ENCODE data around the gene RPL36AL.

The RPL36AL gene

DNA sequence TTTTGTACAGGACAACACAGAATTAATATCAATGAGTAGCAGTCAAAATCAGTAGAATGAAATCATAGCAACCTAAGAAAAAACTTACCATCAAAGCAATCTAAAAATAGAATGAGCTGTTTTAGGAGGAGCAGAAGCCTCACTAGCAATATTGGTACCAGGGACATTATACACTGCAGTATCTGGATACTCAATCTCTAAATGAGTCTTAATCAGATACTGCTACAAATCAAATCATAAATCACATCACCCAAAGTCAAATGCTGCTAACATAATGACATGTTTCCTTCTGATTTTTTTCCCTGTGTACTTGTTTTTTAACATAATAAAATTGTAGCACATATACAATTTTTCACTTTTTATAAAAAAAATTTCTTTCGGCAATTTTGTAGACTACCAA, 42.3 kb downstream of the RPL36AL start:
- DNase-seq = no peak

DNA sequence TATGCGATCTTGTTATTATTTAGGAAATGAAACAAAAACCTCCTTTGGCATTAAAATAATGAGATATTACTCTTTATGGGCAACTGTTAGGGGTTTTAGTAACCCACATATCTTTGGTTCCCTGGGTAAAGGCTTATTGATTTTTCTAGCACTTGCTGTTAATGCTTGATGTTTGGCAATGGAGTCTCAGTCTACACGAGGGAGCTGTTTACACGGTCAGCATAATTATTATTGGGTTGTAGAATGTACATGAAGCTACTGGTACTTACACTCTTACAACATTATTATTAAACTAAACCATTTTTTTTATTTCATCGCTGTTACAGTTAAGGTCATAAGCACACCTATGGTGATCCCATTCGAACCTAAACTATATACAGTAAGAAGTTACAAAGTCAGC, 46.4 kb downstream of the RPL36AL start:
- no peak for DNase-seq

DNA sequence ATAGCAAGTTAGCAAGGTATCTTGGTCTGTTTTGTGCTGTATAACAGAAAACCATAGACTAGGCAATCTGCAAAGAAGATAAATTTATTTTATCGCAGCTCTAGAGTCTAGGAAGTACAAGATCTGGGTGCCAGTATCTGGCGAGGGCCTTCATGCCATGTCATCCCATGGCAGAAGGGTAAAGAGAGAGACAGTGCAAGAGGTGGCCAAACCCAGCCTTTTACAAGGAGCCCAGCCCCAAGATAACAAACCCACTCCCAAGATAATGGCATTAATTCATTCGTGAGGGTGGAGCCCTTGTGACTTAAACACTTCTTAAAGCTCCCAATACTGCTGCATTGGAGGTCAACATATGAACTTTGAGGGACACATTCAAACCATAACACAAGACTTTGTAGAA, 51.1 kb downstream of the RPL36AL start:
- no peak for DNase-seq

All from COR-L47 (cell line).